Activated T-cell treated with anti-CD3 and anti-CD28 coated beads, Interleukin-2, amount 50 U/mL, for 48 hours (primary cell): ENCODE measurements around the gene APBB2.

Experiments used
- DNase-seq, 2 experiments: peaks; one replicate each; pipeline ENCODE4 v3.0.0-alpha.2; 2020

Gene APBB2

GRCh38 chr4:40789771-40790170 is 424.6 kb downstream of the APBB2 start:
- no peak for DNase-seq

DNA sequence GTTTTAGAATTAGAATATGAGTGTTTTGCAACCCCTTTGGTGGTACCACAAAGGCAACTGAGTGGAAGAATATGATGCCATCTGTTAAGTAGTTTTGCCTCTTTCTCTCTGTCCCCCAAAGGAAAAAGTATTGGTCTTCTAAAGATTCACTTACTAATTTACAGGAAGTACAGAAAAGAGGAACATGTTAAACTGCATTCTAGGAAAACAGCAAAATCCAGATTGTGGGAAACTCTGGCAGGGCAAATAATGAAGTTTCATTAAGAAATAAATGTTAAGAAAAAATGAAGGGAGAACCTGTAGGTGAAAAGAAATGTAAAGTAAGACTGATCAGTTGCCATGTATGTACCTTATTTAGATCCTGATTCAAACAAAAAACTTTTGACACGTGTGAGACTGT is 425.3 kb downstream of the APBB2 start:
- no peak for DNase-seq

GRCh38 chr4:40788331-40788730 is 426.0 kb downstream of the APBB2 start:
- DNase-seq = no peak

DNA sequence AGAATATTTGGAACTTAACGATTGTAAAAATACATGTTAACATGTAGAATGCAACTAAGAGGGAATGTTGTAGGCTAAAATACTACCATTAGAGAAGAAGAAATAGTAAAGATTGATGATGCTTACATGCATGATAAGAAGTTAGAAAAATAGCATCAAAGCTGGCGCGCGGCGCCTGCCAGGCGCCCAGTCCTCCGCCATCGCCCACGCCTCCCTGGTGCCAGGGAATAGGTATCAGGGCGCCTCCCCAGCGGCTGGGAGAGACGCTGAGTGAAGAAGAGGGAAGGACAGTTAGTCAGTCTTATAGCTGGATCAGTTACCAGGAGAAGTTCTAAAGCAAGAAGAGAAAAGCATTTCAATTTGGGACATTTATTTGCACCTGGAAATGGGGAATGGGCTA is 428.6 kb downstream of the APBB2 start:
- no peak for DNase-seq

DNA sequence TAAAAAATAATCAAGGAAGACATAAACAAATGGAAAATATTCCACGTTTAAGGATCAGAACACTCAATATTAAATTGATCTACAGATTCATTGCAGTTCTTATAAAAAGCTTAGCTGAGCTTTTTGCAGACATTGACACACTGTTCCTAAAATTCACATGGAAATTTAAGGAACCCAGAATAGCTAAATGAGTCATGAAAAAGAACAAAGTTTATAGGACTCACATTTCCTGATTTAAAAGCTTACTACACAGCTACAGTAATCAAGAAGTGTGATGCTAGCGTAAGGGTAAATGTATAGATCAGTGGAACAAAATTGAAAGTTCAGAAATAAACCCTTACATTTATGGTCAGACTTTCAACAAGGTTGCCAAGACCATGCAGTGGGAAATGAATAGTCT is 431.5 kb downstream of the APBB2 start:
- DNase-seq = no peak

GRCh38 chr4:40778090-40778489 is 436.3 kb downstream of the APBB2 start:
- DNase-seq = no peak

- no peak for DNase-seq
These were observed 445.1 kb downstream of the APBB2 start for GRCh38 chr4:40769266-40769665.

DNA sequence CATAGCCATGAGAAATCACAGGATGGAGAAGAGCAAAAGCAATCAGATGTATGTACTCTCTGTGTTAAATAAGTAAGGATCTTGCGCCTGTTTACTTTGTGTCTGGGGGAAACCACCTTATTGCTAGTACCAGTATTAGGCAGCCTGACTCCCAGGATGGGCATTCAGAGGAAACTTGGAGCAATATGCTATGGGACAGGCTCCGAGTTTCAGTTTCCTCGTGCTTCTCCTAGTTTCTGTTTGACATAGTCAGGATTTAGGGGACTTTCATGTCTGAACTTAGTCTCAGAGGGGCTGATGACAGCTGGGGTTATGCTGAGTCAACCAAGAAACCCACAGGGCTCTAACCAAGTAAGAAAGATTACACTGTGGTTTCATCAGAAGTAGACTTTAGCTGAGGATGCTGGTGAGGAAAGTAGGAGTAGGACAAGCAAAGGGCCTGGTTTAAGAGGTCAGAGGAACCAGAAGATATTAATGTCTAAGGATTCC is 451.1 kb downstream of the APBB2 start:
- peak; percentile 45 to 57 for DNase-seq
